Embryonic facial prominence (tissue), 1 donor: ENCODE data around the gene TRAPPC8.
A peak's percentile ranks its signal among the peaks of the same experiment; 100 is the strongest.
"Not testable (repeated sequence)": the region's sequence is repeated elsewhere in the genome, so short reads cannot be mapped to it uniquely, and the experiment has no call there.

Experiments
- DNase-seq: peaks from one replicate; pipeline ENCODE4 v3.0.0-alpha.2; 2016; ENCODE audit errors: extremely low spot score

The TRAPPC8 gene

DNA sequence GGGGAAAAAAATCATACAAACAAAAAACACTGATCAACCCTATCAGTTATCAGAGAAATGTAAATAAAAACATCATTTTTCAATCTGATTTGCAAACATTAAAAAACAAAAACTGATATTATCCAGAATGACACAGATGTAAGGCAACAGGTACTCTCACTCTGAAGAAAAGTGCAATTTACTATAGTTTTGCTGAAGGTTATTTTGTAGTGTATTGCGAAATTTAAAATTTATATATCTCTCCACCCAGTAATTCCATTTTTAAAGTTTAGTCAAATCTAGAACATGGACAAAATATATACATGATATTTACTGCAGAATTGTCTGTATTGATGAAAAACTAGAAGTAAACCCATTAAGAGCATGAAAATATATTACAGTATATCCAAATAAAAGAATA lies 79.8 kb downstream of the TRAPPC8 start:
- no peak for DNase-seq

DNA sequence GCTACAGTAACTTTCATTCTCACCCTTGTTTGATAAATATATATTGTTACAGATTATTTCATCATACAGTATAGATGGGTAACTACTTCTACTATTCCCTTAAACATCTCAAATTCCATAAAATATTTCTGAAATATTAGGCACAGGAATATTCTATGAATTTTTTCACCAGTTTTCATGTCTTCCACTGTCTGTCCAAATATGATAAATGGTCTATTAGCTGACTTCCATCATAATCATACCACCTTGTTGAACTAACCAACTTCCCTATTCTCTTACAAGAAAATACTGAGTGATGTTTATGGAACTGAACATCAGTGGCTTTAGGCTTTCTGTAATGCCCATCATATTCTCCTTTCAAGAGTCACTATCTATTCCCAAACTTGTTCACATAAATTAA lies 82.4 kb downstream of the TRAPPC8 start:
- DNase-seq: no peak

DNA sequence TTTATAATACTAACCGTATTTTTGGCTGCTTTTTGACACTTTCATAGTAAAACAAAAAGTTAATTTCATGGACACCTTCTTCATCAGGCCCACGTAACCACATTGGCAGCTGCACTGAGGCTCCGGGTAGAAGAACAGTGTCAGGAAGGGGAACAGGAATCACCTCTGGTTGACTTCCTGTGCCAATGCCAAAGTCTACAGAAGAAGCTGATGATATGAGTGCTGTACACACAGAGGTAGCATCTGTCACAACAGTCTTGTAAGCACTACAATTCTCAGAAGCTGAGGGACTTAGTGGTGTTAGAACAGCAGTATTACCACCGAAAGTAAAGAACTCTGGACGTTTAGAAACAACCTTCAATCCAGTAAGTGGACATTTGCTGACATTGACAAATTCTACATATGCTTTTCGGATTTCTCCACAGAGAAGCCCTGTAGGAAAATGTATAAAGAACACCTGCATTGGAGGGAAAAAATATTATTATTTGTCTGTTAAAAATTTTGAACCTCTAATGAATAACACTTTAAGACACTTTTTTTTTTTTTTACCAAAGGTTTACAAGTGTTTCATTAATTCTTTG lies 85.3 kb downstream of the TRAPPC8 start:
- no peak for DNase-seq

DNA sequence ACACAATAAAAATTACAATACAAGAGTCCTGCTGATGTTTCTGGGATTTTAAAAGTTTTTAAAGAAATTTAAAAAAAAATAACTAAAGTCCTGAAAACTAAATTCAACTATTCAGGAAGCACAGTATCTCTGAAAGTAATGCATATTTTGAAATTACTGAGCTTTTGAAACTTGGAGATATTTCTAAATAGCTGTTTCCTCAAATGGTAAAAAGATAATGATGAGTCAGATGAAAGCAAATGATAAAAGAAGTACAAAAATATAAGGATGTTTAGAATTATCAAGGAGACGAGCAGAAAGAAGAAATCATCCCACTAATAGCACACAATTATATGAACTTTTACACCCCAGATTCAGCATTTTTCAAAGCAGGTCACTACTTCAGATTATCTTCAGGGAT lies 92.1 kb downstream of the TRAPPC8 start:
- DNase-seq: no peak

DNA sequence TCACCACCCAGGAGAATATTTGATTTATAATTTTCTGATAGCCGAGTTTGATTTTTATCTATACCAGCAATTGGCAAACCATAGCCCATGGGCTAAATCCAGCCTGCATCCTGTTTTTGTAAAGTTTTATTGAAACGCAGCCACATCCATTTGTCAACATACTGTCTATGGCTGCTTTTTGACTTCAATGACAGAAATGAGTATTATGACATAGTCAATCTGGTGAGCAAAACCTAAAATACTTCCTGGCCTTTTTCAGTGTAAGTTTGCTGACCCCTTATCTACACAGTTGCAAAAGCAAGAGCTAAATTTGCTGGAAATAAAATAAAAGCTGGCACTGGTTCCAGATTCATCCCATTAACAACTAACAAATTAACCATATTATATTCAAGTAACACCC lies 102.4 kb downstream of the TRAPPC8 start:
- no peak for DNase-seq

DNA sequence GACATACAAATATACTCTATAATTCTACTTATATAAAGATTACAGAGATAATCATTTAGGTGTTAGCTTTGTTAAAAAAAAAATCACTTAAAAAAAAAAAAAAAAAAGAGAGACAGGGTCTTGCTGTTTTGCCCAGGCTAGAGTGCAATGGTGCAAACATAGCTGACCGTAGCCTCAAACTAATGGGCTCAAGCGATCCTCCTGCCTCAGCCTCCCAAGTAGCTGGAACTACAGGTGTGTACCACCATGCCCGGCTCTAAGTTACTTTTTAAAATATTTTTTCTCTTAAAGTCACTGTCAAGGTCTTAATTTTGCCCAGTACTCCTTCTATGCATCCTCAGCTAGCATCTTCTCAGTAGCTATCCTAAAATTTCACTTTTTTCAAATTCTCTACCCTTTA lies 105.0 kb downstream of the TRAPPC8 start:
- no peak for DNase-seq

DNA sequence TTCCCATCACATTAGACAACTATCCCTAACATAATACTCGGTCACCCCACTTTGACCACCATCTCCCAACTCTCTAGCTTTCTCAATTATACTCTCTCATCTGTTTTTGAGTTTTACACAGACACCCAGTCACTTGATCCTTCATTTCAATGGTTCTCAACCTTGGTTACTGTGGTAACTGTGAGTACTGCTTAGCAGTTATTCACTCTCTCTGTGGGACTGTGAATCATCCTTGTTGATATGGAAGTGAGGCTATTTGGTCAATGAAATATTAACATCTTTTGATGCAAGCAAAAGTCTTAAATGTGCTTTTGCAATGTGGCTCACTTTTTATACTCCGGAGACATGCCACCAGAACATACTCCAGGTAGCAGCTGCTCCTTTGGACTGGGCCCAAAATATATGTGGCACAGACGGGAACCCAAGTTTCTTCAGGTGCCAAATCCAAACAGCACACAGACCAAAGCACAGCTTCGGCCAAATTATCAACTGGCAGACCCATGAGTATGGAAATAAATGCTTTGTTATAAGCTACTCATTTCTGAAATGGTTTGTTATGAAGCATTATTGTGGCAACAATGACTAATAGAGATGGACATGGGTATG lies 107.3 kb downstream of the TRAPPC8 start:
- DNase-seq: no peak

DNA sequence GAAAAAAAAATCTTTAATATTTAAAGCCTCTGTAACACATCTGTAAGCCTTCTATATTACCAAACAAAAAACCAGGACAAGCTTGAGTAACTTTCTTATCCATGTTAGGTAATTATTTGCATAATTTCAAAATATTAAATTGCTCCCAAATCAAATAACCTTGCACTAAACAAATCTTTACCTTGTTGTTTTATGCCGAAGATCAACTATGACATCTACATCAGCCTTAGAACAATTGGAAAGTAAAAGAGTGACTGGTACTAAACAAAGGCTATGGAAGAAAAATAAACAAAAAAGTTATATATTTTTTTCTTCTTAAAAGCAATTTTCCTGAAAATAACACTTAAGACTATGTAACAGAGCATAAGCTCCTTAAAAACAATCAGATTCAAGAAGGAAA lies 111.0 kb downstream of the TRAPPC8 start:
- no peak for DNase-seq

DNA sequence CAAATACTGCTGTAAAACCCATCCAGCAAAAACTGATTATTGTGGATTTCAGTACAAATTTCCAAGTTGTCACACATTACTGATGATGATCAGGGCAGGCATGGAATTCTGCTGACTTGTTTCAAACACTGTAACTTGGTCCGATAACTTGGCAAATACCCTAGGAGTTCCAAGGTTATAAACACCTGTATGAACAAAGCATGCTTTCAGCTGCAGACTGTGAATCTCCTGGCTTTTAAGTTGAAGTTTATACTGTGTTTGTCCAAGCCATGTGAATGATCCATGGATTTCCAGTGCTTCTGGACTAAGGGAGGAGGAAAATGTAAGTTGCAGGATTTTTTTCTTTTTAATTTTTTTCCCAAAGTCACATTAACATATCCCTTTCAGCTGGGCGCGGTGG lies 112.2 kb downstream of the TRAPPC8 start:
- DNase-seq: no peak

DNA sequence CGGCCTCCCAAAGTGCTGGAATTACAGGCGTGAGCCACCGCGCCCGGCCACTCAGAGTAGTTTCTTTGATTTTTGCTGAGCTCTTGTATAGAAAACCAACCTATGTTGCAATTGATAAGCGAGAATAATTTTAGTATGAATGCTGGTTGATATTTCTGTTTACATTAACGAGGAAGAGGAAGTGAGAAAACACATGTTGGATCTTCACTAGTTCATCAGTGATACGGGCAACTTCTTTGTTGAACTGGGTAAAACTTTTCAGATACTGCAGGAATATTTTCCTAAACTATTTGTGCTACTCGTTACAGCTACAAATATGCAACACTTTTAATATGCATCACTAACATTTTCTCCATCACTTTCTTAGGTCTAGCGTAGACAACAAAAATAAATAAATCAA lies 114.3 kb downstream of the TRAPPC8 start:
- DNase-seq: no peak

DNA sequence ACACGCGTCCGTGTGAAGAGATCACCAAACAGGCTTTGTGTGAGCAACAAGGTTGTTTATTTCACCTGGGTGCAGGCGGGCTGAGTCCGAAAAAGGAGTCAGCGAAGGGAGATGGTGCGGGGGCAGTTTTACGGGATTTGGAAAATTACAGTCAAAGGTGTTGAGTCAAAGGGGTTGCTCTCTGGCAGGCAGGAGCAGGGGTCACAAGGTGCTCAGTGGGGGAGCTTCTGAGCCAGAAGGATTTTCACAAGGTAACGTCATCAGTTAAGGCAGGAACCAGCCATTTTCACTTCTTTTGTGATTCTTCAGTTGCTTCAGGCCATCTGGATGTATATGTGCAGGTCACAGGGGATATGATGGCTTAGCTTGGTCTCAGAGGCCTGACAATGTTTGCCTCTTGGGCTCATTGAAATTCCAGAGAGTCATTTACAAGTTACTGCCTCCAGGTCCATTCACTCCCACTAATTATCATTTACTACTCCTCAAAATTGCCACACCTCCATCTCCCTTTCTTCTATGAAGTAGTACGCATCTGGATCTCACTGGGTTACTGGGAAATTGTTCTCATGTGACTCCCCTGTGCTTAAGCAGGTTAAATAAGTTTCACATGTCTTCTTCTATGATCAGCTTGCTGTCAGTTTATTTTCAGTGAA lies 116.1 kb downstream of the TRAPPC8 start:
- DNase-seq: not testable (repeated sequence)

DNA sequence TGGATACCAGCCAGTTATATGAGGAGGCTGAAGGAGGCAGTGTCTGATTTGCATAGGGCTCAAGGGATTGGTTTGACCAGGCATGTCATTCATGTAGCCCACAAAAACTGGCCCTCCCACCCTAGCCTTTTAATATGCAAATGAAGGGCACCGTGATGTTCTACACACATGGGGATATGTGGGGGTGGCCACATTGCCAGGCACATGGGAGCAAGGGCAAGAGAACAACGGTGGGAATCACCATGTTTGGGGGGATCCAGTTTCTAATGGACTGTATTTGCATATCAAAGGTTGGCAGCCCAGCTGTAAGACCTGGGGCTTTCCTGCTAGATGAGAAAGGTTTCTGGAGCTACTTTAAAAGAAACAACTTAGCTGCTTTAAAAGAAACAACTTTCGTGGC lies 117.2 kb downstream of the TRAPPC8 start:
- no peak for DNase-seq

DNA sequence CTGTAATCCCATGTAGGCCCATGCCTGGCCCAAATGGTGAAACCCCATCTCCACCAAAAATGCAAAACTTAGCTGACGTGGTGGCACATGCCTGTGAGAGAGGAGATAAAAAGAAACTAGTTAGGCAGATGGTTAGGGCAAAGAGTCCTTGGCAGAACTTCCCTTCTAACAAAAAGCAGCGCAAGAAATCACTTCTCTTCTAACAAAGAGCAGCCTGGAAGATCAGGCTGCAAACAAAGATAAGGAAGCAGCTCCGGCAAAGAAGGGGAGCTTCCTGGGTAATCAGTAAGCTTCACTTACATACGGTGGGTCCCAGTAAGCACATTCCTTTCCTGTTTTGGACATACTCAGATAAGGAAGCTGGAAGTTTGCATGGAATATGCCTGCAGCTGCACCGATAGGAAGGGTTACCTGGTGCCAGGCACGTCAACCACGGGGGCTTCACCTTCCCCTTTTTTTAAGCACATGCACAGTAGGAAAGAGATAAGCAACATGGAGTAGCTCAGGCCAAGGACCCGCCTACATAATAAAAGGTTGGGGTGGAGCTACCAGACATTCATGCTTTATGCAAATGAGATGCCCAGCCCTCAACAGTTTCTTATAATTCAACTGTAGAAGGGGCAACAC lies 121.3 kb downstream of the TRAPPC8 start:
- DNase-seq: no peak

DNA sequence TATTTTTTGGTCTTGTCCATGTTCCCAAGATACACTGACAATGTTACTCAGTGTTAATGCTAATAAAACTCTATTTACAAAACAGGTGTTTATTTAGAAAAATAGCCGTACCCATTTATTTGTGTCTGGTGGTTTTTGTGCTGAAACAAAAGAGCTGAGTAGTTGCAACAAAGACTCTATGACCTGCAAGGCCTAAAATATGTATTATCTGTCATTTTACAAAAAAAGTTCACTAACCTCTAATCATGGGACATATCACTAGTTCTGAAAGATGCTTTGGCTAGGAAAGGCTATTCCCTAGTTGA lies 123.1 kb downstream of the TRAPPC8 start:
- no peak for DNase-seq

DNA sequence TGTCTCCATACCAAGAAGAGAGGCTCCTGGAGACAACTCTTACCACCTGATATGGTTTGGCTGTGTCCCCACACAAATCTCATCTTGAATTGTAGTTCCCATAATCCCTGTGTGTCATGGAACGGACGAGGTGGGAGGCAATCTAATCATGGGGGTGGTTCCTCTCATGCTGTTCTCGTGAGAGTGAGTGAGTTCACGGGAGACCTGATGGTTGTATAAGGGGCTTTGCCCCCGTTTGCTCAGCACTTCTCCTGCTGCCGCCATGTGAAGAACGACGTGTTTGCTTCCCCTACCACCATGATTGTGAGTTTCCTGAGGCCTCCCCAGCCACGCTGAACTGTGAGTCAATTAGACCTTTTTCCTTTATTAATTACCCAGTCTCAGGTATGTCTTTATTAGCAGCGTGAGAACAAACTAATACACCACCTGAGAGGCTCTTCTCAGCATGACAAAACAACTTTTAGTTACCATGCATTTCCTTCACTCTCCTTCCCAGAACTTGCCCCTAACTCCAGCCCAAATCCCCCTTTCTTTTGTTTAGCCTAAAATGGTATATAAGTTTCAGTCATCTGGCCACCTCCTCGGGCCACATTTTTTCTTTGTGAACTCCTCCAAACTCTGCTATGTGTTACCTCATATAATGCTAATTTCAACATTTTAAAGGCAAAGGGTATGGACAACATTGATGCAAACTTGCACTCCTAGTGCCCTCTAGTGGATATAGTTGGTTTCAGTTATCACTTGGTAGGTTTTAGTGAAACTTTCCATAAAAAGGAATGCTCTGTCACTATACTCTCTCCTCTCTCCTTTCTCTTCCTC lies 123.6 kb downstream of the TRAPPC8 start:
- DNase-seq: peak; percentile 52

DNA sequence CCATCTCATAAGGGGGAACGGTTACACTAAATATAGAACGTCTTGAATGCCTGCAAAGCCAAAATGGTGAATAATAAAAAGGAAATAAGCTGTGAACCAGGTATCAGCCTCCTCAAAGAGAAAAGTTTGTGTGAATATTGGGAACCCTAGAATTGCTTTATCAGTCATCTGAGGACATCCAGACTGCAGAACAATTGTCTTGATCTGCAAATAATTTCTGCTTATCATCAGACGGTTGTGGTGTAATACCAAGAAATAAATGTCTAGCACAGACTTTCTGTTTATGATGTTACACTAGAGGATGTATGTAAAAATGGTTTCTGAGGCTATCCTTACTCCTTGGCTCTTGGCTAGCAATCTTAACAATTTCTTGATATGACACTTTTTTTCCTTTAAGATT lies 128.8 kb downstream of the TRAPPC8 start:
- DNase-seq: no peak

DNA sequence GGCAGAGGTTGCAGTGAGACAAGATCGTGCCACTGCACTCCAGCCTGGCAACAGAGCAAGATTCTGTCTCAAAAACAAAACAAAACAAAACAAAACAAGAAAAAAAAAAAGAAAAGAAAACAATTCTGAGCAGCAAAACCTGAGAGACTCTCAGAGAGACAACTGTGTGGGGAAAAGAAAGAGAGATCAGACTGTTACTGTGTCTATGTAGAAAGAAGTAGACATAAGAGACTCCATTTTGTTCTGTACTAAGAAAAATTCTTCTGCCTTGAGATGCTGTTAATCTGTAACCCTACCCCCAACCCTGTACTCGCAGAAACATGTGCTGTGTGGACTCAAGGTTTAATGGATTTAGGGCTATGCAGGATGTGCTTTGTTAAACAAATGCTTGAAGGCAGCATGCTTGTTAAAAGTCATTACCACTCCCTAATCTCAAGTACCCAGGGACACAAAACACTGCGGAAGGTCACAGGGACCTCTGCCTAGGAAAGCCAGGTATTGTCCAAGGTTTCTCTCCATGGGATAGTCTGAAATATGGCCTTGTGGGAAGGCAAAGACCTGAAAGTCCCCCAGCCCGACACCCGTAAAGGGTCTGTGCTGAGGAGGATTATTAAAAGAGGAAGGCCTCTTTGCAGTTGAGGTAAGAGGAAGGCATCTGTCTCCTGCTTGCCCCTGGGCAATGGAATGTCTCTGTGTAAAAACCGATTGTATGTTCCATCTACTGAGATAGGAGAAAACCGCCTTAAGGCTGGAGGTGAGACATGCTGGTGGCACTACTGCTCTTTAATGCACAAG lies 132.4 kb downstream of the TRAPPC8 start:
- not testable (repeated sequence) for DNase-seq

DNA sequence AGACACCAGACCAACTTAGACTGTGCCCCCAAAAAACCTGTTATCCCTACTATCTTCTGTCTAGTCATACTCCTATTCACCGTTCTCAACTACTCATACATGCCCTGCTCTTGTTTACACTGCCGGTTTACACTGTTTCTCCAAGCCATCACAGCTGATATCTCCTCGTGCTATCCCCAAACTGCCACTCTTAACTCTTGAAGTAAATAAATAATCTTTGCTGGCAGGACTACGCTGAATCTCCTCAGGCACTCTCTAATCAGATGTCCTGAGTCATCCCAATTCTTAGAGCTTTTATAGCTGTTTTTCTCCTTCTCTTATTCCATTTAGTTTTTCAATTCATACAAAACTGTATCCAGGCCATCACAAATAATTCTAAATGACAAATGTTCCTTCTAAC lies 133.9 kb downstream of the TRAPPC8 start:
- DNase-seq: not testable (repeated sequence)

DNA sequence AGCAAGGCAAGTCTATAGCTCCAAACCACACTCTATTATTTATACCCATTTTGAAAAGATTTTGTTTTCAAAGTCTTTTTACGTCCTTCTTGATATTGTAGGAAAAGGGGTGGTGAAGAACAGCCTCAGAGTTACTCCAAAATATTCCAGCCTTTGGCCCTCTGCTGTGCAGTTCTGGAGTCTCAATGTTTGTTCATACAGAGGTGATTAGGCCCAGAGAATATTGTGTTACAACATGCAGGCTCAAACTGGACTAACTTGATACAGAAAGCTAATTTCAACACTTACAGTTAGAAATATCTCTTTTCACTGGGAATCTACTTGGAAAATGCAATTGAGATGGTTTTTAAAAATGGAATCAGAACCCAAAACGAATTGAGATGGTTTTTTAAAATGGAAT lies 141.8 kb downstream of the TRAPPC8 start:
- no peak for DNase-seq

DNA sequence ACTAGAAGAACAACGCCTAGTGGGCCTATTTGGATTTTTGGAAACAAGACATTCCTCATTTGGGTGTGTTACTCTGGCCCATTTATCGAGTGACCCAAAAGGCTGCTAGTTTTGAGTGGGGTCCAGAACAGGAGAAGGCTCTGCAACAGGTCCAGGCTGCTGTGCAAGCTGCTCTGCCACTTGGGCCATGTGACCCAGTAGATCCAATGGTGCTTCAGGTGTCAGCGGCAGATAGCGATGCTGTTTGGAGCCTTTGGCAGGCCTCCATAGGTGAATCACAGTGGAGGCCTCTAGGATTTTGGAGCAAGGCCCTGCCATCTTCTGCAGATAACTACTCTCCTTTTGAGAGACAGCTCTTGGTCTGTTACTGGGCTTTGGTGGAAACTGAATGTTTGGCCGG lies 143.7 kb downstream of the TRAPPC8 start:
- DNase-seq: not testable (repeated sequence)

DNA sequence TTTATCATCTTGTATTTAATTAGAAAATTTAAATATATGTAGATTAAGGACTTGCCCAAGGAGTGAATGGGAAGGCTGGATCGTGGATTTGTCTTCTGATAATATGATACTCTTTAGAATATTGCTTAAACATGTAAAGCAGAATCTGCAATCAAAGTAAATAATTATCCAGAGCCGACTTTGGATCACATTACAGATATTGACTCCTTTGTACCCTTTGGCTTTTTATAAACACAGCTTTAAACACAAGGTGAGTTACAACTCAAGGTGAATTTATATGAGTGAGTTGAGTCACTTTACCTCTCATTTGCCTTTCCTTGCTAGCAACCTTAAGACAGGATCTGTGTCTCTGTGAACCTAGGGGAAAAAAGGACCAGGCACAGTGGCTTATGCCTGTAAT lies 144.5 kb downstream of the TRAPPC8 start:
- no peak for DNase-seq

DNA sequence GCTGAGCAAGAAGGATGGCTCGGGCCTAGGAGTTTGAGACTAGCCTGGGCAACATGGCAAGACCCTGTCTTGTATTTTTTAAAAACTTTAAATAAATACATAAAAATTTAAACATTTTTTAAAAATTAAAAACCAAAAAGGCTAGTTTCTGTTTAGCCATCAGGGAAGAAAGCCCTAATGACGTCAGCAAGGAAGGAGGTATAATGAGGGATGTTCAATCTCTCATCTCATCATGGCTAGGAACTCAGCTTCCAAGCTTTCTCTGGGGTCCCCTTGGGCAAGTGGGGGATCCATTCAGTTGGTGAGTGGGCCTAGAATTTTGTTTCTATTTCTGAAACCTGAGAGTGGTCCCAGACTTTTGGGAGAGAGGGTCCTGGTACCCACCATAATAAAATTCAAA lies 147.2 kb downstream of the TRAPPC8 start:
- DNase-seq: no peak
